AG09319 (cell line): ENCODE measurements around the gene FAM149B1.

Source experiments
- DNase-seq: peaks from one replicate; pipeline ENCODE4 v3.0.0-alpha.2; 2010; ENCODE audit warnings: low read depth; ENCODE audit errors: extremely low read depth
- CTCF ChIP-seq: IDR thresholded peaks from 2 replicates; pipeline ENCODE4 v1.5.1; 2011; ENCODE audit warnings: low read depth, mild to moderate bottlenecking, inconsistent platforms, low read length, moderate library complexity

Gene FAM149B1

GRCh38 chr10:73281097-73281496 is 113.2 kb downstream of the FAM149B1 start:
- no peak for DNase-seq
- no peak for TF ChIP-seq CTCF

GRCh38 chr10:73287441-73287840 is 119.5 kb downstream of the FAM149B1 start:
- DNase-seq: no peak

GRCh38 chr10:73289958-73290357 is 122.0 kb downstream of the FAM149B1 start:
- no peak for DNase-seq
- no peak for TF ChIP-seq CTCF

More at GRCh38 chr10:73287441-73287840, 119.5 kb downstream of the FAM149B1 start:
- no peak for TF ChIP-seq CTCF

- no peak for DNase-seq
- TF ChIP-seq CTCF: no peak
These were observed 125.5 kb downstream of the FAM149B1 start for GRCh38 chr10:73293461-73293860.
